SKM-1 treated with dmso at 0.1 percent for 144 hours (cell line): ENCODE results near the gene CDH23.
A peak's percentile ranks its signal among the peaks of the same experiment; 100 is the strongest.

Experiments
- DNase-seq: peaks from one replicate; lab custom pipeline; 2025; ENCODE audit not compliant: unreplicated experiment; lab: John Stamatoyannopoulos, UW

CDH23 gene

DNA sequence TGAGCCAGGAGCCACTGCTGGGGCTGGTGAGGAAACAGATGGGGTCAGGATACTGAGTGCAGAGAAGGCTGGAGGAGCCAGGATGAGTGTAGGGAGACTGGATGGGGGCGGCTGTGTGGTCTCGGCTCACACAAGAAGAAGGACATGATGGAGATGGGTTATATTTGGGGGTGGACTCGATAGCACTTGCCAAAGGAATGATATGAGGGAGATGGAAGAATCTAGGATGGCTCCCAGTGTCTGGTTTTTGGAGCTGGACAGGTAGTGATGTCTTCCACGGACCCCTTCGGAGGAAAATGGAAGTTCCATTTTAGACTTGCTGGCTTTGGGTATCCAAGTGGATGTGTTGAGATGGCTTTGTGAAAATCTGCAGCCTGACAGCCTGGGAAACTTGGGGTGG lies 83.9 kb downstream of the CDH23 start:
- no peak for DNase-seq

DNA sequence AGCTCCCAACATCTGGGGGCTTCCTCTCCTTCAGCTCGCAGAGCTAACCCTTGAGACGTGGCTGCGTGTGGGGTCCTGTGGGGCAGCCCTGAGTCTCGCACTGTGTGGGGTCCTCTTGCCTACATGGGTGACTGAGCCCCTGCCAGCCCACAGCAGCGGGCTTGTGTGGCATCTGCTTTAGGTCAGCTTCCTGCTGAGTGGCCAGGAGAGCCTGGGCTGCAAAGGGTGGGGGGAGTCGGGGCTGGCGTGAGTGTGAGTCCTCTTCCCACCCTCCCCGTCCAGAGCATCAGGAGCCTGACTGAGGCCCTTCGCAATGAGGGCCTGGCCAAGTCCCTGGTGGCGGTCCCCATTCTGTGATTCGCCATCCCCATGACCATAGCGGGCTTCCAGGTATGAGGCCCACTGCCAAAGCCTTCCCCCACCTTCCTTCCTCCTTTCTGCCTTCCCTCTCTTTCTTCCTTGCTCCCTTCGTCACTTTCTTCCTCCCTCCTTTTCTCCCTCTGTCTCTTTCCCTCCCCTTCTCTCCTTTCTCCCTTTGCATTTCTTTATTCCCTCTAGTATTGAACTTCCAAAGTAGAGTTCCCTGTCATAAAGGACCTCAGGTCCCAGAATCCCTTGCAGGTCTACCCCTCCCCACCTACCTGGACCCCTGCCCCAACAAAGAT lies 85.2 kb downstream of the CDH23 start:
- no peak for DNase-seq

GRCh38 chr10:71482620-71483019 lies 85.9 kb downstream of the CDH23 start:
- DNase-seq, result no peak

GRCh38 chr10:71483135-71483534 lies 86.4 kb downstream of the CDH23 start:
- no peak for DNase-seq

- no peak for DNase-seq
Measured at GRCh38 chr10:71483885-71484751, 87.4 kb downstream of the CDH23 start.

- peak; percentile 61 for DNase-seq
Measured at GRCh38 chr10:71486484-71487114, 89.9 kb downstream of the CDH23 start.

DNA sequence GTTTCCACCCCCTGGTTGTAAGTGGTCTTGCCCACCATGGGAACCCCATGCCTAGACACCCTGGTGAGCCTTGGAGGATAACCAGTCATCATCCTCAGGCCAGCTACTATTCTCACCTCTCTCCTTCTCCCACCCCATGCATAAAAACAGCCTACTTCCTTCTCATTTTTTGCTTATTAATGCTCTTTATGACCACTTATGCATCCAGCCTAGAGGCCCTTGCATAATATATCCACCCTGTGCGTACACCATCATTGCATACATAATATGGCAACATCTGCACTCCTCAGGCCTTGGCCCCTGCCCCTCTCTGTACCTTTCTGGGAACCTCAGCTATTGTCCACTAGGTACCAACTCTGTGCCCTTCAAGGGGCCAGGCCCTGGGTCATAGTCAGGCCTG lies 91.0 kb downstream of the CDH23 start:
- no peak for DNase-seq

GRCh38 chr10:71489077-71489476 lies 92.4 kb downstream of the CDH23 start:
- DNase-seq, result no peak

- no peak for DNase-seq
Measured at GRCh38 chr10:71492872-71493271, 96.2 kb downstream of the CDH23 start.

DNA sequence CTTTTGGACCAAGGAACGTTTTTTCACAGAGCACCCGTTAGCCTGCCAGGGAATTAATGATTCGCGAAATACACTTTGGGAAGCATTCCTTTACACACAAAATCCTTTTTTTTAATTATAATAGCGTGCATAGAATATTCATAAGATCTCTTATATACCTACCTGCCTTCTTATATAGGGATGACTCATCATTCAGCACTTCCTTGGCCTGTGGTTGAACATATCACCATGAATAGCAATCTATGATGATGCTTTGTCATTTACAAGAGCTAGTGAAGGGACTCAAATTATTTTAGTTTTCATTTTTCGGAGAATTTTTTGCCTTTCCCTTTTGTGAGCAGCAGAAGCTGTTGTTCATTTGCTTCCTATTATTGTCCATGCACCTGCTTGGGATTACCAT lies 97.0 kb downstream of the CDH23 start:
- DNase-seq, result no peak

DNA sequence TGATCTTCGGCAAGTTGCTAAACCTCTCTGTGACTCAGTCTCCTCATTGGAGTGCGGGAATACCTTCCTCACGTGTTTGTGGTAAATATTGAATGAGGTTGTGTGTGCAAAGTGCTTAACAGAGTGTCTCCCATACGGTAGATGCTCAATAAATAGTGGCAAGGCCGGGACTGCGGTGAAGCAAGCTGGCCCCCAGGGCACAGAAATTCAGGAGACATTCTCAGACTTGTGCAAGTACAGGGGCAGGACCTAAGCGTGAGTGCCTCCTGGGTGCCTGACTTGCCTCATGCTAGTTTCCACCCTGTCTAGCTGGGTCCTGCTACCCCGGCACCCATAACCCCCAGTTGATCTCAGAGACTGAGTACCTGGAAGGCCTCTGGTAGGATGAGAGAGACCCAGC lies 97.8 kb downstream of the CDH23 start:
- no peak for DNase-seq

DNA sequence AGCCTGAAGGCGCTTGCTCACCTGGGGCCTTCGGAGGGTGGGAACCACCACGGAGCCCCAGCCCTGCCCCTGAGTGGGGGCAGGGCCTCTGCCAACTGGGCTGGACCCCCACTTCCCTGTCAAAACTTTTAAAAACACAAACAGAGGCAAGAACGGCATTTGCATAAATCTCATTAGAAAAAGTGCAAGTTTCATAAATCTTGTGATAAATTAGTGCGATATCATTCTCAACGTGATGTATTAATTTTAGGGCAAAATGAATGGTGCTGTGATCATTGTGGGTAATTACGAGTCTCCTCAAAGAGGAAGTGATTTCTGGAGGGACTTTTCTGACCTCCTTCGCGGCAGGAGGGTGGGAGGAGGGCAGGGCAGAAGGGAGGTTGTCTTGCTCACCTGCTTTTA lies 98.3 kb downstream of the CDH23 start:
- peak; percentile 7 for DNase-seq

DNA sequence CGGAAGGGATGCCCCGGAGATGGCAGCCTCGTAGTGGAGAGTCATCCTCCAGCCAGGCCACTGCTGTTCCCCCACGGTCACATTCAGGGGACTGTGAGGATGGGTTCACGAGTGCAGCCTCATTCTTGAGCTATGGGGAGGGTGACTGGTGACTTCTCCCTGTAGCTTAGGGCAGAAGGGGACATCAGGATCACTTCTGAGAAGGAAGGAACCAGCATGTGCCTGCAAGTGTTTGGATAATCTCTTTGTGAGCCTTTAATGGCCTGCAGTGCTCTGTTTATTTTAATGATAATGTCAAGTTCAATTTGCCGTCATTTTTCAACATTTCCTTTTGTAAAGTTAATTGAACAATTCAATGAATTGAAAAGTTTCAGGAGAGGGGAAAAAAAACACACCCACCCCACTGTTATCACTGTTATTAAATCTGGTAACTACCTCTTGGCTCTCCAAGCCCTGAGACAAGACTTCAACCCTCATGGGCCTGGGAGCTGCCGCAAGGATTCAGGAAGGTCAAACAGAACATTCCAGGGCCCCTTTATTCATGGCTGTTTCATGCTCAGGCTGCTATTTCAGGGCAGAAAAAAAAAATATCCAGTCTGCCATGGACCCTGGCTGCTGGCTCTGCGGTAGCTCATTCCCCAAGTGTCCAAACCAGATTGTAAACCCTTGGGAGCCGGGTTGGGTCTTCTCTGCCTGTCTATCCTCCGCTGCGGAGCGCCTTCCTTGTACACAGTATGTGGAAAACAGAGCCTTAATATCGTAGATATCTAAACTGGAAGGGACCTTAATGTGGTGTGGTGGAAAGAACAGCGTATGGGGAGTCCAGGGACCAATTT lies 100.4 kb downstream of the CDH23 start:
- DNase-seq, result no peak

DNA sequence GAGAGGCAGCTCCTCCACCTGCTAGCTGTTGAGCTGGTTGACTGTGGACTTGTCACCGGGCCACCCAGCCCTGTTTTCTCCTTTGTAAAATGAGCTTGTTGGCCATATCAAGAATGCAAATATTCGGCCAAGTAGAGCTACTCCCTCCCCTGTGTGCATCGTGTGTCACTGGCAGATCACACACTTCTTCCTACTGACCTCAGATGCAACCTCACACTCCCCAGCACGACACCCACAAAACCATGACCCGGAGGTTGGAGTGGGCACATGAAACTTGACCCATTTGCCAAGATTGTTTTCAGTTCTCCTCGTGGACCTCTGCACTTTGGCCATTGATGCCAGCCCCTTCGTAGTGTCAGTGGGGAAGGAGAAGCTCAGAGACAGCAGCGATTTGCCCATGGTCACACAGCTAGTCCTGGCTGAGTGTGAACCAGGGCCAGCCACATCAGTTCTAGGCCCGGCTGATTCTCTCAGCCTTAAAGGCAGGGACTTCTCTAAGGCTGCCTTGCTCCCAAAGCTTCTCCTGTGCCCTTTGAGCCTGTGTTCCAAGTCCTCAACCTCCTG lies 101.1 kb downstream of the CDH23 start:
- no peak for DNase-seq

DNA sequence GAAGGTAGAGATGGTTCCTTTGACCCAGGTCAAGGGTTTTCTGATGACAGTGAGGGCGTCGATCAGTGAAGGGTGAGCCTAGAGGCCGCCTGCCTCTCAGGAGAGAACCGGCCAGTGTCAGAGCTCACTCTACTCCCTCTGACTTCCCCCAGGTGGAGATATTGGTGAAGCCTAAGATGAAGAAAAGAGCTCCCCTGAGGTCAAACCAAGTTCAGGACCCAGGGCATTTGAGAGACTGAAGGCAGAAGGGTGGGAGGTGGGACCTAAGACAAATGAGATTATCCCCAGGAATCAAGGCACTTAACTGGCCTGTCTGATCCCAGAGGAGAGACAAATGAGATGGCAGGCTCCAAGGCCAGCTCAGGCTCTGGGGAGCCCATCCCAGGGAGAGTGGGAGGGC lies 104.7 kb downstream of the CDH23 start:
- DNase-seq, result no peak

GRCh38 chr10:71502190-71502589 lies 105.5 kb downstream of the CDH23 start:
- DNase-seq, result no peak

GRCh38 chr10:71502851-71503250 lies 106.1 kb downstream of the CDH23 start:
- no peak for DNase-seq

DNA sequence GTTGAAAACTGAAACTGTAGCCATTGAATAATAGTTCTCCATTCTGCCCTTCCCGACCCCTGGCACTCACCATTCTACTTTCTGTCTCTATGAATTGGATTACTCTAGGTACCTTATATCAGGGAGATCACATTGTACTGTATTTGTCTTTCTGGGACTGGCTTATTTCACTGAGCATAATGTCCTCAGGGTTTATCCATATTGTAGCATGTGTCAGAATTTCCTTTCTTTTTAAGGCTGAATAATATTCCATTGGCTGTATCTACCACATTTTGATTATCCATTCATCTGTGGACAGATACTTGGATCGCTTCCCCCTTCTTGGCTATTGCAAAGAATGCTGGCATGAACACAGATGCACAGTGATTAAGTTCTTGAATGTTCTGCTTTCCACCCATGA lies 107.4 kb downstream of the CDH23 start:
- DNase-seq, result no peak

DNA sequence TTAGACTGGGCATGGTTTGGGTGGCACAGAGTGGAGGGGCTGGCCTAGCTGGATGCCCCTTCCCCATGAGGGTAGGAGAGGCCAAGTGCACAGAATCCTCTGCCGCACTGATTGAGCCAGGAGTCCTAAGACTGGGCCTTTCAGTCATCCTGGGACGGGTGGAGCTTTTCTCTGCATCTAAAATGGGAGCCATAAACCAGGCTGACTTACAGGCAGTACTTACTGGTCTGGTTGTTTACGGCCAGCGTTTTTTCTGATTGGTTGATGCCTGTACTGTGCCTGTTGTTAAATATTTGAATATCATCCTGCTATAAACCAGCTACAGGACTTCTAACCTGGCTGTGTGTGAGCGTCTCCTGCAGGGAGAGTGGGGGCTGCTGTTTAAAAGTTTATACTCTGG lies 107.8 kb downstream of the CDH23 start:
- DNase-seq, result no peak

DNA sequence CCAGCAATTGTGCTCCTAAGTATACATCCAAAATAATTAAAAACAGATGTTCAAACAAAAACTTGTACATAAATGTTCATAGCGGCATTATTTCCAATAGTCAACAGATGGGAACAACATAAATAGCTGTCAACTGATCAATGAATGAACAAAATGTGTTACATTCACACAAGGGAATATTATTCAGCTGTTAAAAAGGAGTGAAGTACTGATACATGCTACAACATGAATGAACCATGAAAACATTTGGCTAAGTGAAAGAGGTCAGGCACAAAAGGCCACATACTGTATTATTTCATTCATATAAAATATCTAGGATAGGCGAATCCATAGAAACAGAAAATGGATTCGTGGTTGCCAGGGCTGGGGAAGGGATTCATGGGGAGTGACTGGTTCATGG lies 109.1 kb downstream of the CDH23 start:
- DNase-seq, result no peak

- DNase-seq, result no peak
Measured at GRCh38 chr10:71509444-71509843, 112.7 kb downstream of the CDH23 start.
